Measurements from ENCODE around the gene CCNI. TPM values are rescaled to one million over a fixed set of nuclear protein-coding genes. Genes with fewer than 3 reads are reported as not detected.

Gene CCNI
- polyA plus RNA-seq, 1 of the 3 experiments (the other 2 are of a cell fraction), result 56.8 TPM

DNA sequence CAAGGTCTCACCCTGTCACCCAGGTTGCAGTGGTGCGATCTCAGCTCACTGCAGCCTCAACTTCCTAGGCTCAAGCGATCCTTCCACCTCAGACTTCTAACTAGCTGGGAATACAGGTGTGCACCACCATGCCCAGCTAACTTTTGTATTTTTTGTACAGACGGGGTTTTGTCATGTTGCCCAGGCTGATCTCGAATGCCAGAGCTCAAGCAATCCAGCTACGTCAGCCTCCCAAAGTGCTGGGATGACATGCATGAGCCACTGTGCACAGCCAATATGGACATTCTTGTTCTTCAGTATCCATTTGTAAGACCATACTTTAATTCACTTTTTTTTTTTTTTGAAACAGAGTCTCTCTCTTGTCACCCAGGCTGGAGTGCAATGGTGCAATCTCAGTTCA lies 3.5 kb upstream of the CCNI start (continued):
- TF ChIP-seq, protein P1, sequence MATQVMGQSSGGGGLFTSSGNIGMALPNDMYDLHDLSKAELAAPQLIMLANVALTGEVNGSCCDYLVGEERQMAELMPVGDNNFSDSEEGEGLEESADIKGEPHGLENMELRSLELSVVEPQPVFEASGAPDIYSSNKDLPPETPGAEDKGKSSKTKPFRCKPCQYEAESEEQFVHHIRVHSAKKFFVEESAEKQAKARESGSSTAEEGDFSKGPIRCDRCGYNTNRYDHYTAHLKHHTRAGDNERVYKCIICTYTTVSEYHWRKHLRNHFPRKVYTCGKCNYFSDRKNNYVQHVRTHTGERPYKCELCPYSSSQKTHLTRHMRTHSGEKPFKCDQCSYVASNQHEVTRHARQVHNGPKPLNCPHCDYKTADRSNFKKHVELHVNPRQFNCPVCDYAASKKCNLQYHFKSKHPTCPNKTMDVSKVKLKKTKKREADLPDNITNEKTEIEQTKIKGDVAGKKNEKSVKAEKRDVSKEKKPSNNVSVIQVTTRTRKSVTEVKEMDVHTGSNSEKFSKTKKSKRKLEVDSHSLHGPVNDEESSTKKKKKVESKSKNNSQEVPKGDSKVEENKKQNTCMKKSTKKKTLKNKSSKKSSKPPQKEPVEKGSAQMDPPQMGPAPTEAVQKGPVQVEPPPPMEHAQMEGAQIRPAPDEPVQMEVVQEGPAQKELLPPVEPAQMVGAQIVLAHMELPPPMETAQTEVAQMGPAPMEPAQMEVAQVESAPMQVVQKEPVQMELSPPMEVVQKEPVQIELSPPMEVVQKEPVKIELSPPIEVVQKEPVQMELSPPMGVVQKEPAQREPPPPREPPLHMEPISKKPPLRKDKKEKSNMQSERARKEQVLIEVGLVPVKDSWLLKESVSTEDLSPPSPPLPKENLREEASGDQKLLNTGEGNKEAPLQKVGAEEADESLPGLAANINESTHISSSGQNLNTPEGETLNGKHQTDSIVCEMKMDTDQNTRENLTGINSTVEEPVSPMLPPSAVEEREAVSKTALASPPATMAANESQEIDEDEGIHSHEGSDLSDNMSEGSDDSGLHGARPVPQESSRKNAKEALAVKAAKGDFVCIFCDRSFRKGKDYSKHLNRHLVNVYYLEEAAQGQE (IDR thresholded peaks at IDR 0.05; ENCODE audit: low read depth, low read length), result no peak
- TF ChIP-seq NFIC (IDR thresholded peaks at IDR 0.05; ENCODE audit: borderline replicate concordance) (no peak), POLR2AphosphoS5 (IDR thresholded peaks at IDR 0.05; ENCODE audit: low read depth, low read length) (no peak), GABPA (IDR thresholded peaks at IDR 0.05; ENCODE audit: low read depth) (no peak)

DNA sequence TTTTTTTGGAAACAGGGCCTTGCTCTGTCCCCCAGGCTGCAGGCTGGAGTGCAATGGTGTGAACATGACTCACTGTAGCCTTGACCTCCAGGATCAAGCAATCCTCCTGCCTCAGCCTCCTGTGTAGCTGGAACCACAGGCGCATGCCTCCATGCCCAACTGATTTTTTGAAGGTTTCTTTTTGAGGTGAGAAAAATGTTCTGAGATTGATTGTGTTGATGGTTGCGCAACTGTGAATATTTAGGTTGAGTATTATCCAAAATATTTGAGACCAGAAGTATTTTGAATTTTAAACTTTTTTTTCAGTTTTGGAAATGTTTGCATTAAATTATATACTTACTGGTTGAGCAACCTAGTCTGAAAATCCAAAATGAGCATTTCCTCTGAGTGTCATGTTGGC lies 2.6 kb upstream of the CCNI start:
- no peak overlapping the region for H3K4me2 ChIP-seq
- no peak overlapping the region for H2AFZ ChIP-seq (ENCODE audit: low read depth)
- H3K9me3 ChIP-seq, result no peaks in the 10 kb centered on the region
- no peak for DNase-seq
- peaks cover 0 to 3% of the 10 kb centered on the region in 2 experiments; a peak in 1 of 4 replicates for H3K4me1 ChIP-seq (ENCODE audit: control insufficient read depth in 1 of 2, insufficient read depth in 2 of 2, low read depth in 1 of 2, low read length in 1 of 2)
- no peaks in the 10 kb centered on the region for H3K27me3 ChIP-seq (ENCODE audit: insufficient read depth)
- H3K36me3 ChIP-seq (replicated peaks in 1 of 2; ENCODE audit: control insufficient read depth in 1 of 2, insufficient read depth in 2 of 2, low read length in 1 of 2), result no peaks in the 10 kb centered on the region
- H3K4me3 ChIP-seq (ENCODE audit: low read depth in 2 of 2, low read length in 1 of 2), result no peak overlapping the region
- peaks cover 5% of the 10 kb centered on the region for H3F3A ChIP-seq (replicated peaks; ENCODE audit: insufficient read depth)
- ChIA-PET CTCF (interaction anchor here (0.9 to 4.8 kb wide), 2 partner anchors 17 to 56 kb away, joined by 4 to 18 read pairs; no protein-coding TSS in a partner anchor), POLR2A (no interaction called here)
- peaks cover 40% of the 10 kb centered on the region for H3K79me2 ChIP-seq (ENCODE audit: insufficient read depth)
- H3K9ac ChIP-seq, result no peak overlapping the region
- no peaks in the 10 kb centered on the region for H3K9me2 ChIP-seq
- TF ChIP-seq RAD21 (IDR thresholded peaks at IDR 0.05; ENCODE audit: low read length) (no peak), TCF12 (IDR thresholded peaks at IDR 0.05) (no peak), TEAD4 (IDR thresholded peaks at IDR 0.05; ENCODE audit: borderline replicate concordance, insufficient read depth) (no peak), GABPA (IDR thresholded peaks at IDR 0.05; ENCODE audit: low read depth) (no peak), NRF1 (IDR thresholded peaks at IDR 0.05; ENCODE audit: low read depth, low read length) (no peak), FOSL2 (IDR thresholded peaks at IDR 0.05; ENCODE audit: borderline replicate concordance, low read depth) (no peak), NFIC (IDR thresholded peaks at IDR 0.05; ENCODE audit: borderline replicate concordance) (no peak), YY1 (IDR thresholded peaks at IDR 0.05; ENCODE audit: low read depth) (no peak), TAF1 (IDR thresholded peaks at IDR 0.05; ENCODE audit: borderline replicate concordance, low read depth, low read length) (no peak), GATA2 (CRISPR knock-in tag; IDR thresholded peaks at IDR 0.05) (no peak)
- TF ChIP-seq, protein P2, sequence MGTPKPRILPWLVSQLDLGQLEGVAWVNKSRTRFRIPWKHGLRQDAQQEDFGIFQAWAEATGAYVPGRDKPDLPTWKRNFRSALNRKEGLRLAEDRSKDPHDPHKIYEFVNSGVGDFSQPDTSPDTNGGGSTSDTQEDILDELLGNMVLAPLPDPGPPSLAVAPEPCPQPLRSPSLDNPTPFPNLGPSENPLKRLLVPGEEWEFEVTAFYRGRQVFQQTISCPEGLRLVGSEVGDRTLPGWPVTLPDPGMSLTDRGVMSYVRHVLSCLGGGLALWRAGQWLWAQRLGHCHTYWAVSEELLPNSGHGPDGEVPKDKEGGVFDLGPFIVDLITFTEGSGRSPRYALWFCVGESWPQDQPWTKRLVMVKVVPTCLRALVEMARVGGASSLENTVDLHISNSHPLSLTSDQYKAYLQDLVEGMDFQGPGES (IDR thresholded peaks at IDR 0.05; ENCODE audit: low read depth, low read length), result no peak
- no peak overlapping the region for H3K27ac ChIP-seq (ENCODE audit: low read depth in 2 of 2, low read length in 1 of 2)
- WGBS (ENCODE audit: low lambda C conversion rate), result 98% methylated on average over 2 of the region's 2 CpGs
- peaks cover 16% of the 10 kb centered on the region for H4K20me1 ChIP-seq (ENCODE audit: insufficient read depth)

All from SK-N-SH (cell line).